H1 (cell line): ENCODE results near the gene RNF43. TPM values are rescaled to one million over a fixed set of nuclear protein-coding genes. Genes with fewer than 3 reads are reported as not detected.

Experiments used
- CBX8 ChIP-seq: fragments of 300-800, 300-1000 bp; sonication (generic); IDR thresholded peaks from 2 replicates; pipeline ENCODE4 v1.7.1; 2016; ENCODE audit warnings: low read depth, low read length, borderline replicate concordance
- polyA plus RNA-seq, 7 experiments: library from polyadenylated mRNA; depleted of rRNA in 3 of 7; stranded (reverse) in 5 of 7; unstranded in 2 of 7; fragments of >200 nt in 5 of 7; fragments of 200-250 nt in 2 of 7; gene quantifications; 1 replicate in 5 of 7; 2 replicates in 1 of 7; 4 replicates in 1 of 7; pipeline versions ENCODE4 v1.2.1 to v1.2.3, GENCODE V29; 2011 to 2013; ENCODE audit warnings: missing spikeins in 2 of 7, mixed read lengths in 2 of 7
- total RNA-seq: library from RNA; stranded (reverse); fragmentation: NEBNext Ultra II Directional; extraction: Animal tissue kit (Norgen Biotek cat#: 25700); gene quantifications from 2 replicates; pipeline ENCODE4 v1.2.1, GENCODE V29; 2021
- TF ChIP-seq, protein P1 (sequence below): IDR thresholded peaks from 2 replicates; pipeline ENCODE4 v1.6.1; 2012; ENCODE audit warnings: low read length, inconsistent platforms

Gene RNF43
- total and polyA plus RNA-seq, 2 of the 8 experiments (the other 6 are each of a cell fraction or from before 2014, with no cell fraction given): 0.89 to 1.5 TPM

DNA sequence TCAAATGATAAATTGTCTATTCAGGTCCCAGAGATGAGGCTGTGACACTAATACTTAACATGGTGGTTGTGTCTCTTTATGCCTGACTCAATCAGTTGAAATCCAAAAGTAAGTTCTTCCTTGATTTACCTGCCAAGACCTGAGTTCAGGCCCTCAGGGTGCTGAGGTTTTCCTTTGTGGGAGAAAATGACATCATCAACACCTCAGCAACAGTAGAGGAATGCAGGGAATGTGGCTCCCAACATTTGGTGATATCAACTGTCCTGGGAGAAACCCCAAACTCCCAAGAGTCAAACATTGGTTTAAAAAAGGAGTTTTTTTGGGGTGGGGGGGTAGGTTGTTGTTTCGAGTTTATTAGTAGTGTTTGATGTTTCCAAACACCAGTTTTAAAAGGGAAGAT, 14.7 kb downstream of the RNF43 start (continued):
- TF ChIP-seq, protein P1, sequence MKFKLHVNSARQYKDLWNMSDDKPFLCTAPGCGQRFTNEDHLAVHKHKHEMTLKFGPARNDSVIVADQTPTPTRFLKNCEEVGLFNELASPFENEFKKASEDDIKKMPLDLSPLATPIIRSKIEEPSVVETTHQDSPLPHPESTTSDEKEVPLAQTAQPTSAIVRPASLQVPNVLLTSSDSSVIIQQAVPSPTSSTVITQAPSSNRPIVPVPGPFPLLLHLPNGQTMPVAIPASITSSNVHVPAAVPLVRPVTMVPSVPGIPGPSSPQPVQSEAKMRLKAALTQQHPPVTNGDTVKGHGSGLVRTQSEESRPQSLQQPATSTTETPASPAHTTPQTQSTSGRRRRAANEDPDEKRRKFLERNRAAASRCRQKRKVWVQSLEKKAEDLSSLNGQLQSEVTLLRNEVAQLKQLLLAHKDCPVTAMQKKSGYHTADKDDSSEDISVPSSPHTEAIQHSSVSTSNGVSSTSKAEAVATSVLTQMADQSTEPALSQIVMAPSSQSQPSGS: peak; percentile 98
- TF ChIP-seq CBX8: no peak
